HG03565 (cell line): Measurements from ENCODE around the gene F13A1.
A peak's percentile ranks its signal among the peaks of the same experiment; 100 is the strongest.

ENCODE experiments used
- ATAC-seq: cut with Tn5 transposase; IDR thresholded peaks from one replicate; pipeline ENCODE4 v1.9.1; 2021; ENCODE audit warnings: mild to moderate bottlenecking, moderate library complexity; ENCODE audit not compliant: unreplicated experiment

The F13A1 gene

GRCh38 chr6:6319952-6320811 lies at the start of gene F13A1:
Gene F13A1 (minus strand): TSS chr6:6320662. CDS start chr6:6318664, 1,998 bp downstream.
- ATAC-seq: no peak

- no peak for ATAC-seq
Measured at GRCh38 chr6:6368684-6369052, 48.2 kb upstream of the F13A1 start.

GRCh38 chr6:6368040-6368683 lies 47.7 kb upstream of the F13A1 start:
- ATAC-seq: no peak

GRCh38 chr6:6366803-6367202 lies 46.3 kb upstream of the F13A1 start:
- no peak for ATAC-seq

GRCh38 chr6:6365242-6365641 lies 44.8 kb upstream of the F13A1 start:
- ATAC-seq: no peak

GRCh38 chr6:6362056-6362840 lies 41.8 kb upstream of the F13A1 start:
- ATAC-seq: no peak

- ATAC-seq: no peak
Measured at GRCh38 chr6:6357530-6357929, 37.1 kb upstream of the F13A1 start.

GRCh38 chr6:6357032-6357431 lies 36.6 kb upstream of the F13A1 start:
- ATAC-seq: no peak

- no peak for ATAC-seq
Measured at GRCh38 chr6:6352772-6353171, 32.3 kb upstream of the F13A1 start.

GRCh38 chr6:6351511-6352025 lies 31.1 kb upstream of the F13A1 start:
- no peak for ATAC-seq

- no peak for ATAC-seq
Measured at GRCh38 chr6:6350696-6351095, 30.2 kb upstream of the F13A1 start.

- ATAC-seq: no peak
Measured at GRCh38 chr6:6348256-6348655, 27.8 kb upstream of the F13A1 start.

GRCh38 chr6:6346427-6347023 lies 26.1 kb upstream of the F13A1 start:
- no peak for ATAC-seq

- ATAC-seq: no peak
Measured at GRCh38 chr6:6333501-6333900, 13.0 kb upstream of the F13A1 start.

GRCh38 chr6:6332811-6333244 lies 12.4 kb upstream of the F13A1 start:
- peak; percentile 31 for ATAC-seq

- ATAC-seq: peak; percentile 62
Measured at GRCh38 chr6:6331946-6332601, 11.6 kb upstream of the F13A1 start.

GRCh38 chr6:6331393-6331792 lies 10.9 kb upstream of the F13A1 start:
- peak; percentile 38 for ATAC-seq

GRCh38 chr6:6330407-6330806 lies 9.9 kb upstream of the F13A1 start:
- no peak for ATAC-seq

- no peak for ATAC-seq
Measured at GRCh38 chr6:6328451-6328850, 8.0 kb upstream of the F13A1 start.

GRCh38 chr6:6323352-6323751 lies 2.9 kb upstream of the F13A1 start:
- no peak for ATAC-seq
